ENCODE results near the gene PTX4. TPM values are rescaled to one million over a fixed set of nuclear protein-coding genes. Genes with fewer than 3 reads are reported as not detected.

The PTX4 gene
- total and polyA plus RNA-seq, 9 of the 15 experiments (the other 6 are each of a cell fraction or from before 2014, with no cell fraction given): 0.11 TPM; not detected in 8

GRCh38 chr16:1537138-1537577, 48.4 kb upstream of the PTX4 start (continued):
- TF ChIP-seq, protein P1, sequence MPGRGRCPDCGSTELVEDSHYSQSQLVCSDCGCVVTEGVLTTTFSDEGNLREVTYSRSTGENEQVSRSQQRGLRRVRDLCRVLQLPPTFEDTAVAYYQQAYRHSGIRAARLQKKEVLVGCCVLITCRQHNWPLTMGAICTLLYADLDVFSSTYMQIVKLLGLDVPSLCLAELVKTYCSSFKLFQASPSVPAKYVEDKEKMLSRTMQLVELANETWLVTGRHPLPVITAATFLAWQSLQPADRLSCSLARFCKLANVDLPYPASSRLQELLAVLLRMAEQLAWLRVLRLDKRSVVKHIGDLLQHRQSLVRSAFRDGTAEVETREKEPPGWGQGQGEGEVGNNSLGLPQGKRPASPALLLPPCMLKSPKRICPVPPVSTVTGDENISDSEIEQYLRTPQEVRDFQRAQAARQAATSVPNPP (IDR thresholded peaks at IDR 0.05; ENCODE audit: borderline replicate concordance, insufficient read depth, insufficient read length): no peak

DNA sequence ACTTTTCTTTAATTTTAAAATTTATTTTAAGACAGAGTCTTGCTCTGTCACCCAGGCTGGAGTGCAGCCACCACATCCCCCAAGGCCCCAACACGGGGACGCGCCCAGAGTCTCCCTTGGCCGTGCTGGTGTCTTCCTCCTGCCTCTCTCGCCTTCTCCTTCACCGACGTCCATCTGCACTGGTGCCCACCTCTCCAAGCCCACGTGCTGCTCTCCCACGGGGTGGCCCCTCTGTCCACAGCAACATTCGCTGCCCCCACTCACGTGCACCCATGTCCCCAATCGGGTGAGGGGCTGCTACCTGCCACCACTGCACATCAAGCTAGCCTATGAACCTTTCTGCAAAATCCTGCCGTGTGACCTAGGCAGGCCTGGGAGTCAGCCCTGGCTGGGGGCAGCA, 47.9 kb upstream of the PTX4 start:
- H3K79me2 ChIP-seq (ENCODE audit: control insufficient read depth, insufficient read depth, low read length): no peaks in the 10 kb centered on the region
- H3K9me1 ChIP-seq (ENCODE audit: control insufficient read depth, insufficient read depth, low read length): no peaks in the 10 kb centered on the region
- in situ Hi-C loops (cut with MboI) (no loop called here), intact Hi-C loops (cut with micrococcal nuclease) (no loop called here)
- FAIRE-seq (no peak), ATAC-seq (no peak), DNase-seq (ENCODE audit: extremely low read depth in 1 of 4, low spot score in 3 of 4) (no peak)
- POLR2A ChIA-PET: interaction anchor here (0.6 kb wide), 1 partner anchor 75 kb away, joined by 3 read pairs; no protein-coding TSS in a partner anchor
- no peak overlapping the region for H3K4me3 ChIP-seq
- no peaks in the 10 kb centered on the region for H3K36me3 ChIP-seq (ENCODE audit: control insufficient read depth, insufficient read depth, low read length)
- H3K4me1 ChIP-seq (replicated peaks in 1 of 2; ENCODE audit: control insufficient read depth in 2 of 2, insufficient read depth in 2 of 2, low read length in 2 of 2): peaks cover 0 to 72% of the 10 kb centered on the region in 2 experiments; a peak in 2 of 5 replicates
- CTCF ChIA-PET (ENCODE audit: low intra/inter-chr PET ratio): no interaction called here
- H3K4me2 ChIP-seq (ENCODE audit: insufficient read depth, low read length): no peak overlapping the region
- H2AFZ ChIP-seq (ENCODE audit: low read depth, low read length): no peak overlapping the region
- peak overlapping the region in 1 of 2 experiments; percentile 40; a peak in 2 of 4 replicates for H3K9ac ChIP-seq (ENCODE audit: insufficient read depth in 1 of 2, low read depth in 2 of 2, low read length in 2 of 2)
- no peak for TF ChIP-seq COPS2 (conservative IDR thresholded peaks at IDR 0.05)
- TF ChIP-seq ARID4B (CRISPR knock-in tag; IDR thresholded peaks at IDR 0.05): no peak
- no peak for TF ChIP-seq PRPF4 (IDR thresholded peaks at IDR 0.05; ENCODE audit: insufficient read depth, low read depth, low read length, poor library complexity, severe bottlenecking)
- TF ChIP-seq CBX3 (IDR thresholded peaks at IDR 0.05; ENCODE audit: borderline replicate concordance in 1 of 2, low read length in 2 of 2): no peak
- no peak overlapping the region for H3K27ac ChIP-seq (ENCODE audit: extremely low read depth, low read depth, low read length)
- 39% methylated on average over 13 of the region's 13 CpGs for WGBS (ENCODE audit: insufficient coverage, low coverage, missing lambda C conversion rate)
- no peaks in the 10 kb centered on the region for H3K9me3 ChIP-seq (replicated peaks; ENCODE audit: control insufficient read depth, insufficient read depth, low read depth, low read length)
- BruUV-seq (replicated peaks): no TSS peak
- peaks cover 7% of the 10 kb centered on the region; the same call in 1 of the 2 replicates for H4K20me1 ChIP-seq (replicated peaks; ENCODE audit: control insufficient read depth, insufficient read depth, low read length)
- peaks cover 8 to 51% of the 10 kb centered on the region in 2 experiments; a peak in 4 of 5 replicates for H3K27me3 ChIP-seq (ENCODE audit: control insufficient read depth in 2 of 2, insufficient read depth in 2 of 2, low read length in 2 of 2)
